Esophagus squamous epithelium (tissue), 4 donors: ENCODE data around the gene KRCC1.

Experiments
- POLR2A ChIP-seq, 4 donors: fragments of 450-650 bp; IDR thresholded peaks; one replicate each; pipeline ENCODE4 v1.6.1; 2017; ENCODE audit warnings: antibody characterized with exemption in 4 of 4, mild to moderate bottlenecking in 4 of 4, moderate library complexity in 3 of 4
- TF ChIP-seq, protein P1 (sequence below), 6 experiments: fragments of 450-650 bp in 4 of 6; fragments of 200-600 bp in 2 of 6; sonication (generic) in 2 of 6; IDR thresholded peaks; one replicate each; pipeline ENCODE4 v1.5.1; 2016 to 2019; ENCODE audit warnings: antibody characterized with exemption in 6 of 6, mild to moderate bottlenecking in 4 of 6, moderate library complexity in 4 of 6

DNA sequence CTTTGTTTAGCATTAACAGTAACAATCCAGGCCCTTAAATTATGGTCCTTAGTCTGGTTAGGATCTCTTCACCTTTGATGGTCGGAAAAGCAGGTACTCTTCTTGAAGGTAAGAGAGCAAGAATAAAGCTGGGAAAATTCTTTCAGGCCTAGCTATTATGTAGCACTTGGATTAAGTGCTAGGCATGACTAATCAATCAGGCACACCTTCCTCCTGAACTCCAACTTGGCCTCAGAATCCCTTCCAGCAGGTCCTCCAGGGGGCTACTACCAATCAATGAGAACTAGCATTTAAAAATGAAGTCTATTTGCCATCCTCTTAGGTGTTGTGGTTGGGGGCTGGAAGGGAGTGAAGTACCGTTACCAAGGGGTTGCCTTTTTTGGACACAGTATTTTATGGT, 15.8 kb upstream of the KRCC1 start:
- TF ChIP-seq, protein P1, sequence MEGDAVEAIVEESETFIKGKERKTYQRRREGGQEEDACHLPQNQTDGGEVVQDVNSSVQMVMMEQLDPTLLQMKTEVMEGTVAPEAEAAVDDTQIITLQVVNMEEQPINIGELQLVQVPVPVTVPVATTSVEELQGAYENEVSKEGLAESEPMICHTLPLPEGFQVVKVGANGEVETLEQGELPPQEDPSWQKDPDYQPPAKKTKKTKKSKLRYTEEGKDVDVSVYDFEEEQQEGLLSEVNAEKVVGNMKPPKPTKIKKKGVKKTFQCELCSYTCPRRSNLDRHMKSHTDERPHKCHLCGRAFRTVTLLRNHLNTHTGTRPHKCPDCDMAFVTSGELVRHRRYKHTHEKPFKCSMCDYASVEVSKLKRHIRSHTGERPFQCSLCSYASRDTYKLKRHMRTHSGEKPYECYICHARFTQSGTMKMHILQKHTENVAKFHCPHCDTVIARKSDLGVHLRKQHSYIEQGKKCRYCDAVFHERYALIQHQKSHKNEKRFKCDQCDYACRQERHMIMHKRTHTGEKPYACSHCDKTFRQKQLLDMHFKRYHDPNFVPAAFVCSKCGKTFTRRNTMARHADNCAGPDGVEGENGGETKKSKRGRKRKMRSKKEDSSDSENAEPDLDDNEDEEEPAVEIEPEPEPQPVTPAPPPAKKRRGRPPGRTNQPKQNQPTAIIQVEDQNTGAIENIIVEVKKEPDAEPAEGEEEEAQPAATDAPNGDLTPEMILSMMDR (IDR thresholded peaks at IDR 0.05), result no peak
- no peak for TF ChIP-seq POLR2A (IDR thresholded peaks at IDR 0.05)
